NCI-H1694 (cell line): Measurements from ENCODE around the gene UGT2B7.
"Not testable (repeated sequence)": the region's sequence is repeated elsewhere in the genome, so short reads cannot be mapped to it uniquely, and the experiment has no call there.

ENCODE experiments used
- DNase-seq: peaks from one replicate; lab custom pipeline; 2025; lab: John Stamatoyannopoulos, UW

The UGT2B7 gene

GRCh38 chr4:69096111-69096656 is at the start of gene UGT2B7:
UGT2B7 (plus strand) TSS chr4:69096474; CDS start chr4:69096521, 47 bp downstream.
- no peak for DNase-seq

GRCh38 chr4:69049860-69050259 is 46.4 kb upstream of the UGT2B7 start:
- DNase-seq: no peak

DNA sequence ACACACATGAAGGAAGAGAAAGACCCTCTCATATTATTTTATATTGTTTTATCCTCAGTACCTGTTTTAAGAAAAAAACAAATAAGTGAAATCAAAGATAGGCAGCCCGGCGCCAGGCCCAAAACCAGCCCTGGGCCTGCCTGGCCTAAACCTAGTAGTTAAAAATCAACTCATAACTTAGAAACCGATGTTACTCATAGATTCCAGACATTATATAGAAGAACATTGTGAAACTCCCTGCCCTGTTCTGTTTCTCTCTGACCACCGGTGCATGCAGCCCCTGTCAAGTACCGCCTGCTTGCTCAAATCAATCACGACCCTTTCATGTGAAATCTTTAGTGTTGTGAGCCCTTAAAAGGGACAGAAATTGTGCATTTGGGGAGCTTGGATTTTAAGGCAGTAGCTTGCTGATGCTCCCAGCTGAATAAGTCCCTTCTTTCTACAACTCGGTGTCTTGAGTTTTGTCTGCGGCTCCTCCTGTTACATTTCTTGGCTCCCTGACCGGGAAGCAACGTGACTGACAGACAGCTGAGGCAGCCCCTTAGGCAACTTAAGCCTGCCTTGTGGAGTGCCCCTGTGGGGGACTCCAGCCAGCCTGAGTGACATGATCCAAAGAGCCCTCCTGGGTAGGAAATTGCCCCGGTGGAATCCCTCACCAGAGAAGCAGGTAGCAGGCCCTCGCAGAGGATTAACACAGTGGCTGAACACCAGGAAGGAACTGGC is 45.3 kb upstream of the UGT2B7 start:
- not testable (repeated sequence) for DNase-seq

- DNase-seq: no peak
These were observed 44.7 kb upstream of the UGT2B7 start for GRCh38 chr4:69051576-69051943.

DNA sequence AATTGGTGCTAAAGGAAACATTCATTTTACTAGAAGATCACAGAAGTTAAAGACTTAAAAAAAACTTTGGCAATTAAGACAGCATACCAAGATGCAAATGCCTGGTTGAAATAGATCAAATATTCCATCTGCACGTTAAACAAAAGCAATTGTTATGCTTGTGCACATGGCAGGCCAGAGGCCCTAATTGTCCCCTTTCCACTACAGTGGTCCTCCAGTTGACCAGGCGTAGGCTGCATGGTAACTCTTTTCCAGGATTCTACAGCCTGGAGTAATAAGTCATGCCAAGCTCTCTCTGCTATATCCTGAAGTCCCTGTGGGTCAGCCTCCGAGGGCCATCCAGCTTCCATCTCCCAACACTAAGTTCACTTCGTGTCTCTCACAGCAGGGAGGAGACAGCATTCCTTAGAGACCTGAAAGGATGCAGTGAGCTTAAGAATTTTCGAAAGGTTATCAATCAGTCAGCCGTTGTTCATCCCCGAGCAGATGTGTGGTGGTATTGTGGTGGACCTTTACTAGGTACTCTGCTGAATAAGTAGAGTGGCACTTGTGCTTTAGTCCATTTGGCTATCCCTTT is 42.9 kb upstream of the UGT2B7 start:
- DNase-seq: not testable (repeated sequence)

DNA sequence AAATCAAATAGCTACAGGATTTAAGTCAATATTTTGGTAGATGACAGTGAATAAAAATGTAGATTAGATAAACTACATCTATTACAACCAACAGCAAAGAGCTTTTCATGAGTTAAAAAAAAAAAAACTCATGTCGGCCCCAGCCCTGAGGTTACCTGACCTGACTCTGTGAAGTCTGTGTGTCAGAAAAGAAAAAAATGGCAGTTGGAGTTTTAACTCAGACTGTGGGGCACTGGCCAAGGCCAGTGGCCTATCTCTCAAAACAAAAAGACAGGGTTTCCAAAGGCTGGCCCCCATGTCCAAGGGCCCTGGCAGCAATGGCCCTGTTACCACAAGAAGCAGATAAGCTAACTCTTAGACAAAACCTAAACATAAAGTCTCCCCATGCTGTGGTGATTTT is 42.2 kb upstream of the UGT2B7 start:
- DNase-seq: not testable (repeated sequence)

DNA sequence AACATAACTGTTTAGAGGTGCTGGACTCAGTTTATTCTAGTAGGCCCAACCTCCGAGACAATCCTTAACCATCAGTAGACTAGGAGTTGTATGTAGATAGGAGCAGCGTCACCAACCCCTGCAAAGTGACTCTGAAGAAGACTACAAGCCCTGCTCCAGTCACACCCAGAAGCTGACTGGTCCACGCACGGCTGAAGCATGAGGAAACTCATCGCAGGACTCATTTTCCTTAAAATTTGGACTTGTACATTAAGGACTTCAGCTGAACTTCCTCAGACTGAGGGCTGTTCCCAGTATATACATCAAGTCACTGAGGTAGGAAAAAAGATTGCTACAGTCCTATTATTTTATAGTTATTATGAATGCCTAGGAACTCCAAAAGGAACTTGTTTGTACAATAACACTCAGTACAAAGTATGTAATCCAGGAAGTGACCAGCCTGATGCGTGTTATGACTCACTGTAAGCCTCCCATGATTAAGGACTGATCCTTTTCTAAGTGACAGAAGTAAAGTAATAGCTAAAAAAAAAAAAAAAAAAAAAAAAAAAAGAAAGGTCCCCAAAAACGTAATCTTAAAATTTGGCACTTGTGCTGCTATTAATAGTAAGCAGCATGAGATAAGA is 41.6 kb upstream of the UGT2B7 start:
- DNase-seq: no peak

- no peak for DNase-seq
These were observed 40.1 kb upstream of the UGT2B7 start for GRCh38 chr4:69056150-69056549.

GRCh38 chr4:69056921-69057550 is 39.2 kb upstream of the UGT2B7 start:
- no peak for DNase-seq

DNA sequence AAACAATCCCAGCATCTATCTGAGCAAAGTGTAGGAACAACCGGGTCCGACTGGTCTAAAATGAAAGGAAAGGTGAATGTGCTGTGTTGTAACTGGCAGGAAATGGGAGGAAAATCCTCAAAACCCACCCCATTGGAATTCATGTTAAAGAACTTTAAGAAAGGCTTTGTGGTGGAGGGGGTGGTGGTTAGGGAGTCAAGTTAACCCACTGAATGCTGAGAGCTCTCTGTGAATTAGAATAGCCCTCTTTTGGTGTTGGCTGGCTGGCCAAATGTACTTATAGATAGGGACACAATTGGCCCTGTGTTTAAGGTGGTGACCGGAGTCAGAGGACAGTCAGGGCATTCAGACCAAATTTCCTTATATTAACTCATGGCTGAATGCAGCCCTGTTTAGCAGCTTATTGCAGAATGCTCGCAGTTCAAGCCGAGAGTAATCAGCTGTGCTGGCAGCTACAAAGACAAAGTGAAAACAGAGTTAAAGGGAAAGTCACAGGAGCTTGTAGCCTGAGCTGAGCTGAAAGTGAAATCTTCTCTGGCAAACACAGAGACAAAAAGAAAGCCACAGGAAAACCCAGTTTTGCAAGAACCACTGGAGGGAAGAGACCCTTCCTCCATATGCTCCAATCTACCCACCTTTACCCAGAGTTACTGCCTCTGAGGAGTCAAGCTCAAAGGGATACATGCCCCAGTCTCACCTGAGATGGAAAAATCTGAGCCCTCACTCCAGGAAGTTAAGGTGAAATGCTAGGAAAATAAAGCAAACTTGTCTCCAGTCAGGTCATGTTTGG is 38.5 kb upstream of the UGT2B7 start:
- no peak for DNase-seq

GRCh38 chr4:69058410-69059059 is 37.7 kb upstream of the UGT2B7 start:
- DNase-seq: no peak

- DNase-seq: no peak
These were observed 35.5 kb upstream of the UGT2B7 start for GRCh38 chr4:69060651-69061308.

DNA sequence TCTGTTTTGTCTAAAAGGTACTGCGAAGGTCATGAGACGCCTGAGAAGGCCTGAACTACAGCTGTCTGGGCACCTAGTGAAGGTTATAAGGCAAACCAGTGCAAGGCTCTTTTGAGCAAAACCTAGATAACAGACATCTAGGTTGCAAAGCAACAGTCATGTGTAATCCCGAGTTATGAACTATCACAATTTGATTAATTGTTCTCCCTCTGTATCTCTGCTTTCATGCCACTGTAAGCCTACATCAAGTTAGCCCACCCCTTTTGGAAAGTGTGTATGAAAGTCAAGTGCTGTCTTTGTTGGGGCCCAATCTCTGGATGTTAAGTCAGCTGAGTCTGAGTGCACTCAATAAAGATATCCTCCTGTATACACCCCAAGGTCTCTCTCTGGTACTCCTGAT is 31.9 kb upstream of the UGT2B7 start:
- no peak for DNase-seq

DNA sequence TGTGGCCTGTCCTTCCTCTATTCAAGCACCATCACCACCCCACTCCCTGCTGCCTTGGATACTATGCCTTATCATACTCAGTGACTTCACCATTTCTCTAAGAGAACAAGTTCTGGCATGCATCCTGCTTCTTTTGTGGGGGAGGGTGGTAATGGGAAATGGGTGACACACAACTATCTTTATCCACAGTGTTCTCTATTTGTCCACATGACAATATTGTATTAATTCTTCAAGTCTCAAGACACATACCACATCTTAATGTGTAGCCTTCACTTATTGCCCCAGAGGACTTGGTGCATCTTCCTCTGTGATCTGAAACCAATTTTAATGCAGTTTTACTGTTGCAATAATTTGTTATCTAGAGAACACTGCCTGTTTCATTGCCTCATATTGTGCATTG is 29.3 kb upstream of the UGT2B7 start:
- no peak for DNase-seq

GRCh38 chr4:69069085-69069484 is 27.2 kb upstream of the UGT2B7 start:
- DNase-seq: no peak

- no peak for DNase-seq
These were observed 25.7 kb upstream of the UGT2B7 start for GRCh38 chr4:69070590-69070989.

GRCh38 chr4:69071286-69071685 is 25.0 kb upstream of the UGT2B7 start:
- no peak for DNase-seq

GRCh38 chr4:69073375-69073774 is 22.9 kb upstream of the UGT2B7 start:
- DNase-seq: no peak

GRCh38 chr4:69075061-69075792 is 21.0 kb upstream of the UGT2B7 start:
- DNase-seq: no peak

DNA sequence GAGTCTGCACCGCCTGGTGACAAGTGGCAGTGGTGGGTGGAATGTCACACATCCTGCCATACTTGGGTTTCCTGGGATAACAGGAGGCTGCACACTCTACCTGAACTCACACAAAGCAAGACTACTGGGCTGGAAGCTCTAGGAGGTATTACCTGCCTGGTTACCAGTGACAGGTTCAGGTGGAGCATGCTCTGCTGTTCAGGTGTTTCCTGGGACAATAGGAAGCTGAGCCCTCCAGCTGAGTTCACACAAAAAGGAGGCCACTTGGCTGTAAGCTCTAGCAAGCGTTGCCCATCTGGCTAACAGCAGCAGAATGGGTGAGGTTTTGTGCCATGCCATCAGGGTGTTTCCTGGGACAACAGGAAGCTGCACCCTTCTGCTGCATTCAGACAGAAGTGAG is 17.4 kb upstream of the UGT2B7 start:
- DNase-seq: no peak
